GM19035 (cell line): ENCODE data around the gene UBTF.
A peak's percentile ranks its signal among the peaks of the same experiment; 100 is the strongest.

ENCODE experiments used
- ATAC-seq: cut with Tn5 transposase; IDR thresholded peaks from one replicate; pipeline ENCODE4 v1.9.1; 2021; ENCODE audit not compliant: unreplicated experiment

UBTF gene, protein sequence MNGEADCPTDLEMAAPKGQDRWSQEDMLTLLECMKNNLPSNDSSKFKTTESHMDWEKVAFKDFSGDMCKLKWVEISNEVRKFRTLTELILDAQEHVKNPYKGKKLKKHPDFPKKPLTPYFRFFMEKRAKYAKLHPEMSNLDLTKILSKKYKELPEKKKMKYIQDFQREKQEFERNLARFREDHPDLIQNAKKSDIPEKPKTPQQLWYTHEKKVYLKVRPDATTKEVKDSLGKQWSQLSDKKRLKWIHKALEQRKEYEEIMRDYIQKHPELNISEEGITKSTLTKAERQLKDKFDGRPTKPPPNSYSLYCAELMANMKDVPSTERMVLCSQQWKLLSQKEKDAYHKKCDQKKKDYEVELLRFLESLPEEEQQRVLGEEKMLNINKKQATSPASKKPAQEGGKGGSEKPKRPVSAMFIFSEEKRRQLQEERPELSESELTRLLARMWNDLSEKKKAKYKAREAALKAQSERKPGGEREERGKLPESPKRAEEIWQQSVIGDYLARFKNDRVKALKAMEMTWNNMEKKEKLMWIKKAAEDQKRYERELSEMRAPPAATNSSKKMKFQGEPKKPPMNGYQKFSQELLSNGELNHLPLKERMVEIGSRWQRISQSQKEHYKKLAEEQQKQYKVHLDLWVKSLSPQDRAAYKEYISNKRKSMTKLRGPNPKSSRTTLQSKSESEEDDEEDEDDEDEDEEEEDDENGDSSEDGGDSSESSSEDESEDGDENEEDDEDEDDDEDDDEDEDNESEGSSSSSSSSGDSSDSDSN

DNA sequence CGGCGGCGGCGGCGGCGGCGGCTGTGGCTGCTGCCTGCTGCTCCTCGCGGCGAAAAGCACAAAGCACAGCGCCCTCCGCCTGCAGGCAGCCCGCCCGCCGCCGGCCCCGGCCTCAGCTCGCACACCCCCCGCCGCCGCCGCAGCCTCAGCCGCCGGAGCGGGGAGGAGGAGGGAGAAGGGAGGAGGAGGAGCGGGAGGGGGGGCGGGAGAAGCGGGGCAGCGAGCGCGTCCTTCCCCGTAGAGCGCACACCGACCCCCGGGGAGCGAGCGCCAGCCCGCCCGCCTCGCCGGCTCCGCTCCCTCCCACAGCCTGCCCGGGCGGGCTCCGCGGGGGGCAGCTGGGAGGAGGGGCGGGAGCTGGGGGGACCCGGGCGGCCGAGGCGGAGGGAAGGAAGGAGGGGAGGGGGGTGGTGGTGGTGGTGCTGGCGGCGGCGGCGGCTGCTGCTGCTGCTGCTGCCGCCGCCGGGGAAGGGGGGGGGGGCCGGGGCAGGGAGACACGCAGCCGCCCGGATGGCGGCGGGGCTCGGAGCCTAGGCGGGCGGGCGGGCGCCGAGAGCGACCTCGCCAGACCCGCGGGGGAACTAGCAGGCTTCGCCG lies at the start of gene UBTF:
UBTF (minus strand) TSS at position 60 of the 597 bp plus-strand sequence. CDS start 1,446 bp downstream, outside the sequence.
- ATAC-seq = peak; percentile 10

DNA sequence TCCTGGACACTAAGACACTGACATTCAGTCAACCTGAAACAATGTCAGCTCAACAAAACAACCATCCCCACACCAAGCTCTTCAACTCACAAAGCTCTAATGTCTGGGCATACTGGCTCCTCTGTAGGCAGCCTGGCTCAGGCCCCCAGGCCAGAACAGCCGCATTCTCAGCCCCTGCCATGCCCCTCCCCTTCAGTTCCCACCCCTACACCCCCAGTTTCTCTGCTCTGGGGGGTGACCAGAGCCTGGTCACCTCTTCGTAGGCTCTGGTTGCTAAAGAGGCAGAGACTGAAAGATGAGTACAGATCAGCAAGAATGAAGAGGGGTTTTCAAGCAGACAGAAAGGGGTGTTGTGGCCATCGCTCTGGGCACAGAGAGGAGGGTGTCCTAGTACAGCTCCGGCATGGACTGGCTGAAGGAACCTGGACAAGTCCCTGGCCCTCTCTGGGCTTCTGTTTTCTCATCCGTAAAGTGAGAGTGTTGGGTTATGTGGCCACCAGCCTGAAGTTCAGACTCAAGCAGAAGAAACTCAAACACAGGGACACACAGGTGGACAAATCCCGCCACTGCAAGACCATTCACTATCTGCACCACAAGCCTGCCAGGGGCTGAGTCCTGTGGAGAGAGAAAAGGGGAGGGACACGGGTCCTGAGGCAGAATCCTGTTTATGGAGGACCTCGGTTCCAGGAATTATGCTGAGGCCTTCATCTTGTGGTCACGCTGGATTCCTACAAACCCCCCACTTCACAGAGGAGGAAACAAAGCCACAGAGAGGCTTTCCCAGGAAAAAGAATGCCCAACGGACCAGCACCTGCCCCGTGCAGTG lies 49.4 kb upstream of the UBTF start:
- ATAC-seq = no peak

DNA sequence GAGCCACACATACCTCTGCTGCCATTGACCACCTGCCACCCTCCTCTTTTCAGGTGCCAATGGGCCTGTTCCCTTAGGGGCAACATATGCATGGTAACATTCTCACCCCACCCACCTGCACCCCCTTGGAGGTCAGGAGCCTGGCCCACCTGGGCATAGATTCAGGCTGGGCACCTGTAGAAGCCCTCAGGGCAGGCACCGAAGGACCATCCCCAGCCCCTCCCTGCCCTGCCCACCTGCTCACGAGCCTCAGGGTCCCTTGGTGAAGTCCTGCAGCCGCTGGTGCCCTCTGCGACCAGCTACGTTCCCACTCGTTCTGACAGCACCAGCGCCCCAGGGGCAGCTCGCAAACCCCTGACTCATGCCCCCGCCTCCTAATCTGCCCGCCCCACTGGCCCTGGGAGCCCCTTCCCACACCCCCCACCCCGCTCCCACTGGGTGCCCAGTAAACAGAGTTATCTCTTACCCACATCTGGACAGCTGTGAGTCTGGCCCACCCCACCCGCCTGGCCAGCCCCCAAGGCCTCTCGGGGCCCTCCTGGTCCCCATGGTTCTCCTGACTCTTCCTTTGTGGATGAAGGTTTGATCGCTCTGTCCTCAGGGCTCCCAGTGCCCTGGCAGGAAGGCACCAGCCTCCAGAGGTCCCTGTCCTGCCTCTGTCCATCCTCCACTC lies 48.5 kb upstream of the UBTF start, which contains the start of gene SLC4A1:
SLC4A1 (minus strand) TSS at position 318 of the 673 bp plus-strand sequence. CDS start 5,269 bp downstream, outside the sequence.
- no peak for ATAC-seq

GRCh38 chr17:44267165-44267455 lies 47.6 kb upstream of the UBTF start:
- no peak for ATAC-seq

- ATAC-seq = no peak
Measured at GRCh38 chr17:44266402-44267164, 47.1 kb upstream of the UBTF start.

- no peak for ATAC-seq
Measured at GRCh38 chr17:44263345-44263902, 43.9 kb upstream of the UBTF start.

GRCh38 chr17:44262654-44263225 lies 43.3 kb upstream of the UBTF start:
- no peak for ATAC-seq

DNA sequence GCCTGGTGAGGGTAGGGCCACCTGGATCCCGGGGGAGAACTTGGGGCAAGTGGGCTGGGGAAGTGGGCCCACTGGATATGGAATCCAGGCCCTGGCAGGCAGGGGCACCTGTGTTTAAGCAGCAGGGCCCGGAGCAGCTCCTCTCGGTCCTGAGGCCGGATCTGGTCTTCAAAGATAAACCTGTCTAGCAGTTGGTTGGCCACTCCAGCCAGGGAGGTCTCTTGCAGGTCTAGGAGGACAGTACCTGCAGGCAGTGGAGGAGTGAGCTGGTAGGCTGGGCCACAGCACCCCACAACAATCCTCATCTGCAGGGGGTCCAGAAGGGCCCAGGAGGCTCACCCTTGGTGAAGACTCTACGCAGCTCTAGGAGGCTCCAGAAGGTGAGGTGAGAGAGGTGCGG lies 40.8 kb upstream of the UBTF start:
- ATAC-seq = no peak

DNA sequence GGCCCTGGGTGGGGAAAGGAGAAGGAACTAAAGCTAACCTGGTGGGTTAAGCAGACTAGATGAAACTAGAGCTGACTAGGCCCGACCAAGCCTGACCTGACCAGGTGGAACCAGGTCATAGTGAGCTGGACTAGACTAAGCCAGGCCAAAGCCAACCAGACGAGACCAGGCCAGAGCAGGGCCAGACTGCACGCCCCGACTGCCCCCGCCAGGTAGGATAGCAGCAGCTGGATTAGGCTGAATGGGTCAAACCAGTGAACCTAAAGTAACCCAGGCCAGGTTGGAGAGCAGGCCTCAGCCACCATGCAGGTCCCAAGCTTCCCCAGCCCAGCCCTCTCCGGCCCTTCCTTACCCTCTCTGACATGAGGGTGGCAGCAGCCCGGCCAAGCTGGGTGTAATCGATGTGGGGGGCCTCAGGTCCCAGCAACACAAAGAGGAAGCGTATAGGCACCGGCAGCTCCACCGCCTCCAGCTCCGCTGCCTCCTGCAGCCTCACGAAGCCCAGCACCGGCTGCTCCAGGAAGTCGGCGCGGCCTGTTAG lies 39.4 kb upstream of the UBTF start:
- no peak for ATAC-seq

GRCh38 chr17:44257815-44258760 lies 38.6 kb upstream of the UBTF start:
- no peak for ATAC-seq

DNA sequence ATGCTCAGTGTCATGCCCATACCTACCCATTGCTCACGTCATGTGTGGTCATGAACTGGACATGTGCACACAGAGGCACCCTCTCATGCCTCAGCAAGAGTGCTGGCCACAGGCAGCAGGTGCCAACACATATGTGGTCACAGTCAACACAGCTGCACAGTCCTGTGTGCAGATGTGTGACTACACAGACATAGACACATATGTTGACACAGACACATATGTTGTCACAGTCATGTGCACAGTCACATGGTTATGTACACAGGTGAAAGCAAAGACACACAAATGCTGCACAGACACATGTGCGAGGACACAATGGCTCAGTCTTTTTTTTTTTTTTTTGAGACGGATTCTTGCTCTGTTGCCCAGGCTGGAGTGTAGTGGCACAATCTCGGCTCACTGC lies 37.2 kb upstream of the UBTF start:
- ATAC-seq = no peak

- no peak for ATAC-seq
Measured at GRCh38 chr17:44255915-44256314, 36.4 kb upstream of the UBTF start.

GRCh38 chr17:44254361-44255095 lies 35.1 kb upstream of the UBTF start:
- ATAC-seq = no peak

DNA sequence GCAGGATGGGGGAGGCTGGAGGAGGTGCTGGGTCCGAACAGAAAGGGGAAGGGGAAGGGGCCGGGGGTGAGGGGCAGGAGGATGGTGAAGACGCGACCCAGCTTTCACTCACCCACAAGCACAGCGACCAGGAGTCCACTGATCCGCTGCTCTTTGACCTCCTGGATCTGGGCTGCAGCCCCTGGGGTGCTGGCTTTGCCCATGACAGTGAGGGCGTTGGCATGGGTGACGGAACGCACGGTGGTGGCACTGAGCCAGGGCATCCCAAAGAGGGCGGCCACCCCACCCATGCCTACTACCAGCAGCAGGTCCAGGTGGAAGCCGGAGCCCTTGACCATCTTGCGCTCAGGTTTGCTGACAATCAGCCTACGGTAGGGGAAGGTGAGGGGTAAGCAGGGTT lies 33.5 kb upstream of the UBTF start:
- ATAC-seq = no peak

DNA sequence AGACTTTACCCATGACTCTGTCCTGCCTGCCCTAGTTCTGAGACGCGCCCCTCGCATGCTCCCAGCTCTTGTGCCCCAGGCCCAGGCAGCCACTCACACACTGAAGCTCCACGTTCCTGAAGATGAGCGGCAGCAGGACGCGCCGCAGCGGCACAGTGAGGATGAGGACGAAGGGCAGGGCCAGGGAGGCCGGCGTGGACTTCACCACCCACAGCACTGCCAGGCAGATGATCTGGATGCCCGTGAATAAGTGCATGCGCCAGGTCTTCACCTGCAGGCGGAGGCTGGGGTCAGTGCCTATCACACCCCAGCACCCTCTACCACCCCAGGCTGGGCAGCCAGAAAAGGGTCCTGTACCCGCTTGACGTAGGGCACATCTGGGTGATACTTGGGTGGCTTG lies 31.6 kb upstream of the UBTF start:
- ATAC-seq = no peak

DNA sequence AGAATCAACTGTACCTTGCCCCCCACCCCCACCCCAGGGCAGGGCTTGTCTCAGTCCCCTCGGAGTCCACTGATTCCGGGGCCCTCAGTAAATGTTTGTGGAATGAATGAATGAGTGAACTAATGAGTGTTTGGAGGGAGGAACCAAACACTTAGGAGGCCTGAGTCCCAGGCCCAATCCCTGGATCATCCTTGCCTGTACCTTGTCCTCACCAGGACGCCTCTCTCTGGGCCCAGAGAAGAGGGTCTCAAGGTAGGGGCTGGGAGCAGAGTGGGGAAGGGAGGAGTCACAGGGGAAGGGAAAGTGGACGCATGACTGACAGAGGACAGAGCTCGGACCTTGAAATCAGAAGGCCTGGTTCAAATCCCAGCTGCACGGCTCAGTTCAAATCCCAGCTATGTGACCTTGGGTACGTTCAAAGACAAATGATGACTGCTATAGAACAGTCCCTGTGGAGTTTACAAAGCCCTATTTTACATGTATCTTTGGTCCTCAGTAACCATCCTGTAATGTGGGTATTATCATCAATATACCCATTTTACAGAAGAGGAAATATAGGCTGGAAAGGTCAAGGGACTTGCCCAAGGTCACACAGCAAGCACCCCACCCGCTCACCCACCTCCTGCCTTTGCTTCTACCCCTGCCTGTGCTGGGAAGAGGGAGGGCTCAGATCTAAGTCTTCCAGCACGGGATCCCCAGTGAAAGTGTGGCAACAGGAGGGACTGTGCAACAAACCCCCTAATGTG lies 30.2 kb upstream of the UBTF start:
- ATAC-seq = no peak
